AG04450 (cell line): ENCODE data around the gene SOWAHA. TPM values are rescaled to one million over a fixed set of nuclear protein-coding genes. Genes with fewer than 3 reads are reported as not detected.
A peak's percentile ranks its signal among the peaks of the same experiment; 100 is the strongest.

ENCODE experiments used
- CTCF ChIA-PET: fragments of 300-600, 350-600 bp; formaldehyde crosslinking; extraction: SDS; loops from one replicate; lab custom pipeline; 2022; ENCODE audit warnings: antibody characterized with exemption, inconsistent platforms; lab: Charles Lee
- POLR2A ChIA-PET: fragments of 350-600 bp; formaldehyde crosslinking; extraction: SDS; loops from one replicate; lab custom pipeline; 2021; ENCODE audit warnings: antibody characterized with exemption, inconsistent platforms; lab: Yijun Ruan, JAX
- DNase-seq: peaks from one replicate; pipeline ENCODE4 v3.0.0-alpha.2; 2011; ENCODE audit warnings: low read depth, low spot score
- H3K27ac ChIP-seq: one replicate; pipeline ENCODE4 v1.5.1; 2012; ENCODE audit warnings: low read depth, low read length, control low read depth
- H3K27me3 ChIP-seq: one replicate; pipeline ENCODE4 v1.6.0; 2012; ENCODE audit warnings: low read length; ENCODE audit not compliant: control insufficient read depth, insufficient read depth
- H3K4me3 ChIP-seq: 2 replicates; pipeline ENCODE4 v1.5.1; 2011; ENCODE audit warnings: mild to moderate bottlenecking, low read depth, low read length, control low read depth
- H3K9me3 ChIP-seq: 2 replicates; pipeline ENCODE4 v1.5.1; 2012; ENCODE audit warnings: low read length; ENCODE audit not compliant: control insufficient read depth, insufficient read depth
- CTCF ChIP-seq: IDR thresholded peaks from 2 replicates; pipeline ENCODE4 v1.5.1; 2011; ENCODE audit warnings: low read depth, low read length, control low read depth, inconsistent platforms
- polyA plus RNA-seq: library from polyadenylated mRNA; depleted of rRNA; stranded (reverse); fragments of >200 nt; gene quantifications from 2 replicates; pipeline ENCODE4 v1.2.3, GENCODE V29; 2011

The SOWAHA gene
- polyA plus RNA-seq, 1 experiment: not detected

DNA sequence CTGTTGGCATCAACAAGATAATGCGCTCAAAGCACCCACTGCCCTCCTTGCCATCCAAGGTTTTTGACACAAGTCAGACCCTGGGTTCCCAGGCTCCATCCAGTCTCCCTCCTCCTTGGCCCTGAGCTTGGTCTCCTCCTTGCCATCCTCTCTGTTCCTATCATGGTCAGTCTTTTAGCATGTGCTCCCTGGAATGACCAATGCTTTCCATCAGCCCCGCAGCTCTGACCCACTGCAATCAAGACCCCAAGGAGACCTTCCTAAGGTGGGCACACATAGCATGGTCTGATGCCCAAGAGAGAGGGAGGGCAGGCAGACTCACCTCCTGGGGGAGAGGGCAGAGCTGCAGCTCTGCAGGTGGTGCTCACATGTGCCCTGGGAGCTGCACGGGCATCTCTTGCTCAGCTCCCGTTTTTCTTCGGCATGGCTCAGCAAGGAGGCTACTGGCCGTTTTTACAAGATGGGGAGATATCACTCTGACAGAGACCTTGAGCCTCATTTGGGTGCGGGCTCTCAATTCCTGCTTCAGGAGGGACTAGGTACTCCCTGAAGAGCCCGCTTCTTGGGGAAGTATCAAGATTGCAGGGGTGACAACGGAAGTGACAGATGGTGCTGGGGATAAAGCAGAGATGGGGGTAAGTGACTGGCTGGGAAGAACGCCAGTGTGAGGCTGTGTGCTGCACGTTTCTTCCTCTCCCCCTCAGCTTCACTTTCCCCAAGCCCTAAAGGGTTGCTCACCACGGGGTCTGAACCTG is 39.3 kb upstream of the SOWAHA start:
- CTCF ChIA-PET: interaction anchor here (1.3 kb wide), 1 partner anchor 46 kb away, joined by 3 read pairs; no protein-coding TSS in a partner anchor

GRCh38 chr5:132774406-132774805 is 38.7 kb upstream of the SOWAHA start:
- H3K9me3 ChIP-seq: no peaks in the 10 kb centered on the region
- no peak overlapping the region for H3K4me3 ChIP-seq
- ChIA-PET POLR2A (no interaction called here), CTCF (no interaction called here)
- no peak overlapping the region for H3K27ac ChIP-seq
- DNase-seq: no peak
- H3K27me3 ChIP-seq: no peaks in the 10 kb centered on the region
- TF ChIP-seq CTCF: no peak

More for the DNA sequence above, 39.3 kb upstream of the SOWAHA start:
- Histone ChIP-seq H3K27ac (no peak overlapping the region), H3K4me3 (no peak overlapping the region), H3K9me3 (no peaks in the 10 kb centered on the region), H3K27me3 (no peaks in the 10 kb centered on the region)
- no peak for TF ChIP-seq CTCF
- DNase-seq: no peak
- POLR2A ChIA-PET: no interaction called here

GRCh38 chr5:132774896-132775295 is 38.2 kb upstream of the SOWAHA start:
- H3K27ac ChIP-seq: no peak overlapping the region
- no peak for DNase-seq
- H3K9me3 ChIP-seq: no peaks in the 10 kb centered on the region
- POLR2A ChIA-PET: no interaction called here
- no peaks in the 10 kb centered on the region for H3K27me3 ChIP-seq
- TF ChIP-seq CTCF: no peak
- CTCF ChIA-PET: no interaction called here
- H3K4me3 ChIP-seq: no peak overlapping the region

DNA sequence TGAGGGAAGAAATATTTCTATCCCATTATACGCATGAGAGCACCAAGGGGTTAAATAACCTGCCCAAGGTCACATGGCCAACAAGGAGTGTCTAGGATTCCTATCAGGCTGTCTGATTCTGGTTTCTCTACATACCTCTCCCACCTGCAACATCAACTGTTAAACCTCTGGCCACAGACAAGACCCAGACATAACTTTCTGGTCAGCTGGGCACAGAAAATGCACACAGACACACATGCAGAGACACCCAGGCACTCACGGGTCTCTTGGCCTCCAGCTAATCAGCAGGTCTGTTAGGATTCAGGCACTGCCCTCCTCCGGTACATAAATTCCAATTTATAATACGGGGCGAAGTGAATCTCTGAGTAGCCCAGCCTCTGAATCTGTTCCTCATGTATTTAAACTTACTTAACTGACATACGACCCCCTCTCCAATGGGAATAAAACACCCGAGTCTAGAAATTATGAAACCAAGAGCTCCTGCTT is 37.6 kb upstream of the SOWAHA start:
- DNase-seq: no peak
- no peaks in the 10 kb centered on the region for H3K9me3 ChIP-seq
- H3K4me3 ChIP-seq: peak overlapping the region; percentile 28; the same call in 1 of the 2 replicates
- H3K27me3 ChIP-seq: no peaks in the 10 kb centered on the region
- ChIA-PET CTCF (interaction anchor here (0.8 kb wide), 2 partner anchors 8 to 45 kb away, joined by 5 to 7 read pairs; no protein-coding TSS in a partner anchor), POLR2A (no interaction called here)
- H3K27ac ChIP-seq: no peak overlapping the region
- no peak for TF ChIP-seq CTCF
